ENCODE data around the gene ADCY10.
"Not testable (repeated sequence)": the region's sequence is repeated elsewhere in the genome, so short reads cannot be mapped to it uniquely, and the experiment has no call there.

Gene ADCY10

GRCh38 chr1:167904652-167905130, 9.2 kb downstream of the ADCY10 start:
- H3K4me3 ChIP-seq (ENCODE audit: low read depth, low read length), result no peak overlapping the region
- DNase-seq (ENCODE audit: low read depth), result no peak
- TF ChIP-seq CTCF (IDR thresholded peaks at IDR 0.05; ENCODE audit: insufficient read depth, low read depth, low read length, missing control alignments), result no peak

GRCh38 chr1:167900907-167901306, 13.0 kb downstream of the ADCY10 start:
- TF ChIP-seq CTCF (IDR thresholded peaks at IDR 0.05; ENCODE audit: insufficient read depth, low read depth, low read length, missing control alignments), result no peak
- DNase-seq (ENCODE audit: low read depth), result no peak
- H3K4me3 ChIP-seq (ENCODE audit: low read depth, low read length), result no peak overlapping the region

GRCh38 chr1:167899253-167899681, 14.7 kb downstream of the ADCY10 start:
- TF ChIP-seq CTCF (IDR thresholded peaks at IDR 0.05; ENCODE audit: insufficient read depth, low read depth, low read length, missing control alignments), result no peak
- no peak overlapping the region for H3K4me3 ChIP-seq (ENCODE audit: low read depth, low read length)
- peak; percentile 60 for DNase-seq (ENCODE audit: low read depth)

- no peak for DNase-seq (ENCODE audit: low read depth)
- no peak for TF ChIP-seq CTCF (IDR thresholded peaks at IDR 0.05; ENCODE audit: insufficient read depth, low read depth, low read length, missing control alignments)
- H3K4me3 ChIP-seq (ENCODE audit: low read depth, low read length), result no peak overlapping the region
Observed at GRCh38 chr1:167898578-167899222, 15.2 kb downstream of the ADCY10 start.

- no peak for TF ChIP-seq CTCF (IDR thresholded peaks at IDR 0.05; ENCODE audit: insufficient read depth, low read depth, low read length, missing control alignments)
- no peak overlapping the region for H3K4me3 ChIP-seq (ENCODE audit: low read depth, low read length)
- no peak for DNase-seq (ENCODE audit: low read depth)
Observed at GRCh38 chr1:167893798-167894197, 20.1 kb downstream of the ADCY10 start.

- no peak for DNase-seq (ENCODE audit: low read depth)
- TF ChIP-seq CTCF (IDR thresholded peaks at IDR 0.05; ENCODE audit: insufficient read depth, low read depth, low read length, missing control alignments), result no peak
Observed at GRCh38 chr1:167890400-167890799, 23.5 kb downstream of the ADCY10 start.

GRCh38 chr1:167887187-167887586, 26.7 kb downstream of the ADCY10 start:
- not testable (repeated sequence) for DNase-seq (ENCODE audit: low read depth); H3K4me3 ChIP-seq (ENCODE audit: low read depth, low read length)

More at GRCh38 chr1:167890400-167890799, 23.5 kb downstream of the ADCY10 start:
- no peak overlapping the region for H3K4me3 ChIP-seq (ENCODE audit: low read depth, low read length)

Measured in GM12865 (cell line).